Ovary (tissue), 9 donors: Measurements from ENCODE around the gene COL23A1. TPM values are rescaled to one million over a fixed set of nuclear protein-coding genes. Genes with fewer than 3 reads are reported as not detected.

Source experiments
- DNase-seq, 5 donors: peaks; one replicate each; pipeline ENCODE4 v3.0.0-alpha.2; 2019 to 2020
- H3K27ac ChIP-seq, 2 donors: fragments of 200-600 bp; one replicate each; pipeline versions ENCODE4 v1.5.1 to v1.8.0; 2019 to 2022
- H3K27me3 ChIP-seq: fragments of 200-600 bp; one replicate; pipeline ENCODE4 v1.8.0; 2022
- H3K36me3 ChIP-seq: fragments of 200-600 bp; sonication (generic); one replicate; pipeline ENCODE4 v1.5.1; 2019
- H3K4me1 ChIP-seq: one replicate; pipeline ENCODE4 v1.8.1; 2013; ENCODE audit warnings: mild to moderate bottlenecking, moderate library complexity; ENCODE audit not compliant: insufficient read depth
- H3K4me3 ChIP-seq: fragments of 200-600 bp; sonication (generic); one replicate; pipeline ENCODE4 v1.5.1; 2017
- H3K9me3 ChIP-seq, 2 donors: fragments of 200-600 bp in 1 of 2; sonication (generic) in 1 of 2; one replicate each; pipeline versions ENCODE4 v1.5.1 to v1.8.1; 2013 to 2019; ENCODE audit warnings: mild to moderate bottlenecking in 1 of 2, moderate library complexity in 1 of 2
- EP300 ChIP-seq: sonication (generic); formaldehyde crosslinking; IDR thresholded peaks from one replicate; pipeline ENCODE4 v1.6.1; 2017; ENCODE audit warnings: antibody characterized with exemption
- POLR2A ChIP-seq: fragments of 450-650 bp; IDR thresholded peaks from one replicate; pipeline ENCODE4 v1.6.1; 2017; ENCODE audit warnings: antibody characterized with exemption, mild to moderate bottlenecking, moderate library complexity
- WGBS, 3 donors: extraction: QIAGEN DNeasy Blood & Tissue Kit in 1 of 3; methylation state at CpG; one replicate each; pipeline versions ENCODE4 v1.1.5 to v1.1.7; 2013 to 2017; 5-methylcytosine and 5-hydroxymethylcytosine counted together
- intact Hi-C, 4 donors: fragments of 100-400 bp; cut with DNase I; formaldehyde crosslinking; loops; one replicate each; pipeline versions ENCODE4 v1.11.0 to v1.15.1; 2022 to 2023
- polyA plus RNA-seq, 2 donors: library from polyadenylated mRNA; stranded (reverse); fragments of 200-250 nt in 1 of 2; fragments of 350-450 nt in 1 of 2; fragmentation: Illumina TruSeq in 1 of 2; extraction: RNeasy Lipid Tissue Mini Kit (QIAGEN cat#74804) in 1 of 2; gene quantifications; one replicate each; pipeline ENCODE4 v1.2.3, GENCODE V29; 2013 to 2014
- total RNA-seq, 7 donors: library from RNA; depleted of rRNA in 2 of 7; stranded (reverse); fragments of >200 nt in 2 of 7; fragmentation: NEBNext Ultra II Directional in 3 of 7; extraction: Animal tissue kit (Norgen Biotek cat#: 25700) in 3 of 7; gene quantifications; one replicate each; pipeline versions ENCODE4 v1.1.0 to v1.2.4, GENCODE V29; 2016 to 2023
- TF ChIP-seq, protein P1 (sequence below), 3 donors: fragments of 450-650 bp in 2 of 3; fragments of 200-600 bp in 1 of 3; IDR thresholded peaks; one replicate each; pipeline versions ENCODE4 v1.5.1 to v1.8.0; 2016 to 2022; ENCODE audit warnings: antibody characterized with exemption in 3 of 3, mild to moderate bottlenecking in 1 of 3
- donor health status: DM: no; HTN: no; CAD: no; lungs with moderate emphysema.
- donor health status: DM: no; HTN: no; CAD: no.
- donor health status: Bipolar disorder and iron deficiency.
- donor health status: DM: yes; HTN: yes; CAD: no.
- donor health status: DM: no; HTN: no; CAD: no.
- donor health status: DM: yes; HTN: yes; CAD: no.

The COL23A1 gene
- total and polyA plus RNA-seq, 9 donors = 0.13 to 0.92 (median 0.39) TPM; not detected in 1

- TF ChIP-seq EP300 = no peak
- no peak for TF ChIP-seq POLR2A
- TF ChIP-seq, protein P1, sequence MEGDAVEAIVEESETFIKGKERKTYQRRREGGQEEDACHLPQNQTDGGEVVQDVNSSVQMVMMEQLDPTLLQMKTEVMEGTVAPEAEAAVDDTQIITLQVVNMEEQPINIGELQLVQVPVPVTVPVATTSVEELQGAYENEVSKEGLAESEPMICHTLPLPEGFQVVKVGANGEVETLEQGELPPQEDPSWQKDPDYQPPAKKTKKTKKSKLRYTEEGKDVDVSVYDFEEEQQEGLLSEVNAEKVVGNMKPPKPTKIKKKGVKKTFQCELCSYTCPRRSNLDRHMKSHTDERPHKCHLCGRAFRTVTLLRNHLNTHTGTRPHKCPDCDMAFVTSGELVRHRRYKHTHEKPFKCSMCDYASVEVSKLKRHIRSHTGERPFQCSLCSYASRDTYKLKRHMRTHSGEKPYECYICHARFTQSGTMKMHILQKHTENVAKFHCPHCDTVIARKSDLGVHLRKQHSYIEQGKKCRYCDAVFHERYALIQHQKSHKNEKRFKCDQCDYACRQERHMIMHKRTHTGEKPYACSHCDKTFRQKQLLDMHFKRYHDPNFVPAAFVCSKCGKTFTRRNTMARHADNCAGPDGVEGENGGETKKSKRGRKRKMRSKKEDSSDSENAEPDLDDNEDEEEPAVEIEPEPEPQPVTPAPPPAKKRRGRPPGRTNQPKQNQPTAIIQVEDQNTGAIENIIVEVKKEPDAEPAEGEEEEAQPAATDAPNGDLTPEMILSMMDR (IDR thresholded peaks at IDR 0.05) = no peak
- no peaks in the 10 kb centered on the region for H3K4me1 ChIP-seq
- H3K9me3 ChIP-seq = no peaks in the 10 kb centered on the region
- no peaks in the 10 kb centered on the region for H3K36me3 ChIP-seq
- H3K27me3 ChIP-seq = no peaks in the 10 kb centered on the region
- intact Hi-C loops = no loop called here
- WGBS, 3 donors = 66 to 71% (median 68%) methylated on average over 14 of the region's 14 CpGs
- no peak for DNase-seq
- no peak overlapping the region for H3K4me3 ChIP-seq
- no peak overlapping the region for H3K27ac ChIP-seq
Observed at GRCh38 chr5:178273665-178274541, 316.3 kb downstream of the COL23A1 start.

DNA sequence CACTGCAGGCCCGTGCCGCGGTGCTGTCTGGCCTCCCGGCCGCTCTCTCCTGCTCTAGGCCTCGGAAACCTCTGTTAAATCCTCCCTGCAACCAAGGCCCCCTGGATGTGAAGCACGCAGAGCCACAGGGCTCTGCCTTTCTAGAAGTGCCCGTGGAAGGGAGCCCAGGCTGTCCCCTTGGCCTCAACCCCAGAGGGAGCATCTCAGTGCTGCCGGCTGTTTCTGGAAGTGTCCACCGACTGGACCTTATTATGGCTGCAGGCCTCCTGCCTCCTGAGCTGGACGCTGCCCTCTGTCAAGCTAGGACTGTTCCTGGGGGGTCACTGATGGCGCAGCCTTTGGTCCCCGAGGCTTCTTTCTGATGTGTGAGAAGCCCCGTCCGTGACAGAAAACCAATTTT lies 317.2 kb downstream of the COL23A1 start:
- Histone ChIP-seq H3K27ac (no peak overlapping the region), H3K36me3 (no peaks in the 10 kb centered on the region), H3K9me3 (no peaks in the 10 kb centered on the region), H3K27me3 (no peaks in the 10 kb centered on the region), H3K4me1 (no peaks in the 10 kb centered on the region), H3K4me3 (no peak overlapping the region)
- intact Hi-C loops = no loop called here
- TF ChIP-seq, protein P1 (IDR thresholded peaks at IDR 0.05) = no peak
- no peak for TF ChIP-seq EP300
- no peak for TF ChIP-seq POLR2A
- 81 to 83% (median 83%) methylated on average over 15 of the region's 15 CpGs for WGBS, 3 donors
- no peak for DNase-seq

GRCh38 chr5:178272591-178272990 lies 317.6 kb downstream of the COL23A1 start:
- DNase-seq = no peak
- Histone ChIP-seq H3K27ac (no peak overlapping the region), H3K4me1 (no peaks in the 10 kb centered on the region), H3K27me3 (no peaks in the 10 kb centered on the region), H3K36me3 (no peaks in the 10 kb centered on the region), H3K9me3 (no peaks in the 10 kb centered on the region), H3K4me3 (no peak overlapping the region)
- WGBS, 3 donors = 87 to 94% (median 93%) methylated on average over 9 of the region's 9 CpGs
- TF ChIP-seq EP300 (no peak), POLR2A (no peak)
- TF ChIP-seq, protein P1 (IDR thresholded peaks at IDR 0.05) = no peak
- intact Hi-C loops = no loop called here

GRCh38 chr5:178271726-178272479 lies 318.3 kb downstream of the COL23A1 start:
- 69 to 72% (median 69%) methylated on average over 24 of the region's 24 CpGs for WGBS, 3 donors
- Histone ChIP-seq H3K27me3 (no peaks in the 10 kb centered on the region), H3K36me3 (no peaks in the 10 kb centered on the region), H3K4me1 (no peaks in the 10 kb centered on the region), H3K9me3 (no peaks in the 10 kb centered on the region), H3K27ac (no peak overlapping the region), H3K4me3 (no peak overlapping the region)
- no peak for DNase-seq
- intact Hi-C loops = no loop called here
- TF ChIP-seq POLR2A (no peak), EP300 (no peak)
- TF ChIP-seq, protein P1 (IDR thresholded peaks at IDR 0.05) = no peak
